Activated T-cell treated with anti-CD3 and anti-CD28 coated beads, Interleukin-2, amount 50 U/mL, for 1 hour (primary cell): ENCODE measurements around the gene TOMM34.

Experiments used
- DNase-seq: peaks from one replicate; pipeline ENCODE4 v3.0.0-alpha.2; 2020

Gene TOMM34

GRCh38 chr20:44924541-44924940, 35.7 kb downstream of the TOMM34 start:
- no peak for DNase-seq

- no peak for DNase-seq
Measured at GRCh38 chr20:44921447-44921846, 38.8 kb downstream of the TOMM34 start.

GRCh38 chr20:44918761-44919160, 41.4 kb downstream of the TOMM34 start:
- DNase-seq, result no peak

- no peak for DNase-seq
Measured at GRCh38 chr20:44918342-44918741, 41.9 kb downstream of the TOMM34 start.

- DNase-seq, result no peak
Measured at GRCh38 chr20:44917399-44917798, 42.8 kb downstream of the TOMM34 start.

GRCh38 chr20:44916586-44916985, 43.6 kb downstream of the TOMM34 start:
- no peak for DNase-seq

GRCh38 chr20:44914924-44915323, 45.3 kb downstream of the TOMM34 start:
- DNase-seq, result no peak

GRCh38 chr20:44912189-44912588, 48.0 kb downstream of the TOMM34 start:
- DNase-seq, result no peak

- peak; percentile 56 for DNase-seq
Measured at GRCh38 chr20:44911264-44911921, 48.8 kb downstream of the TOMM34 start.

GRCh38 chr20:44910690-44911262, 49.4 kb downstream of the TOMM34 start:
- no peak for DNase-seq

GRCh38 chr20:44909872-44910689, 50.1 kb downstream of the TOMM34 start, which contains the start of gene PABPC1L:
Gene PABPC1L (plus strand): TSS chr20:44910060. CDS start chr20:44910144, 84 bp downstream.
- DNase-seq, result peak; percentile 82

- DNase-seq, result no peak
Measured at GRCh38 chr20:44908987-44909871, 51.0 kb downstream of the TOMM34 start.

GRCh38 chr20:44904377-44904776, 55.8 kb downstream of the TOMM34 start:
- DNase-seq, result no peak

- no peak for DNase-seq
Measured at GRCh38 chr20:44901974-44902373, 58.2 kb downstream of the TOMM34 start.

GRCh38 chr20:44900231-44900854, 59.9 kb downstream of the TOMM34 start:
- DNase-seq, result no peak

- DNase-seq, result no peak
Measured at GRCh38 chr20:44897133-44897532, 63.1 kb downstream of the TOMM34 start.

GRCh38 chr20:44896583-44896982, 63.6 kb downstream of the TOMM34 start:
- DNase-seq, result no peak

- no peak for DNase-seq
Measured at GRCh38 chr20:44894959-44895358, 65.2 kb downstream of the TOMM34 start.
